Endodermal cell (in vitro differentiated cells): ENCODE measurements around the gene RXRA. TPM values are rescaled to one million over a fixed set of nuclear protein-coding genes. Genes with fewer than 3 reads are reported as not detected.
A peak's percentile ranks its signal among the peaks of the same experiment; 100 is the strongest.

Experiments used
- DNase-seq: peaks from one replicate; pipeline ENCODE4 v3.0.0-alpha.2; 2017
- H3K27ac ChIP-seq: 2 replicates; pipeline ENCODE4 v1.5.1; 2013; ENCODE audit warnings: mild to moderate bottlenecking, low read depth, low read length, moderate library complexity
- H3K27me3 ChIP-seq: 2 replicates; pipeline ENCODE4 v1.6.1; 2013; ENCODE audit warnings: mild to moderate bottlenecking, low read length, moderate library complexity; ENCODE audit not compliant: insufficient read depth, control insufficient read depth, poor library complexity, severe bottlenecking
- H3K36me3 ChIP-seq: 2 replicates; pipeline ENCODE4 v1.7.0; 2013; ENCODE audit warnings: mild to moderate bottlenecking, low read length, moderate library complexity; ENCODE audit not compliant: control insufficient read depth, insufficient read depth
- H3K4me1 ChIP-seq: one replicate; pipeline ENCODE4 v1.7.0; 2013; ENCODE audit warnings: low read length; ENCODE audit not compliant: control insufficient read depth, insufficient read depth
- H3K4me3 ChIP-seq: 2 replicates; pipeline ENCODE4 v1.5.1; 2013; ENCODE audit warnings: mild to moderate bottlenecking, low read length, moderate library complexity
- H3K9ac ChIP-seq: 2 replicates; pipeline ENCODE4 v1.6.1; 2013; ENCODE audit warnings: mild to moderate bottlenecking, low read length, moderate library complexity; ENCODE audit not compliant: poor library complexity, severe bottlenecking; ENCODE audit errors: extremely low read depth
- H3K9me3 ChIP-seq: 2 replicates; pipeline ENCODE4 v1.6.1; 2013; ENCODE audit warnings: mild to moderate bottlenecking, low read length, moderate library complexity; ENCODE audit not compliant: control insufficient read depth
- H3K27ac Mint-ChIP-seq: 2 replicates; pipeline ENCODE4 v1.8.0; 2020; ENCODE audit warnings: mixed read lengths
- H3K27me3 Mint-ChIP-seq: 2 replicates; pipeline ENCODE4 v1.8.0; 2021; ENCODE audit warnings: mild to moderate bottlenecking, mixed read lengths; ENCODE audit not compliant: insufficient read depth
- H3K36me3 Mint-ChIP-seq: 2 replicates; pipeline ENCODE4 v1.8.0; 2020; ENCODE audit warnings: low read depth, mixed read lengths
- H3K4me1 Mint-ChIP-seq: 2 replicates; pipeline ENCODE4 v1.8.0; 2020; ENCODE audit warnings: mixed read lengths
- H3K4me3 Mint-ChIP-seq: 2 replicates; pipeline ENCODE4 v1.8.0; 2020; ENCODE audit warnings: mild to moderate bottlenecking, moderate library complexity, mixed read lengths
- H3K9me3 Mint-ChIP-seq: 2 replicates; pipeline ENCODE4 v1.8.0; 2020; ENCODE audit warnings: mild to moderate bottlenecking, mixed read lengths
- CTCF ChIP-seq: fragments of 200-600 bp; sonication (generic); conservative IDR thresholded peaks from 2 replicates; pipeline ENCODE4 v1.5.0; 2021; ENCODE audit warnings: antibody characterized with exemption, mild to moderate bottlenecking
- WGBS, 2 experiments: methylation state at CpG; one replicate each; pipeline versions ENCODE4 v1.1.5 to v1.1.7; 2013; ENCODE audit warnings: missing lambda C conversion rate in 2 of 2, mixed read lengths in 1 of 2; ENCODE audit not compliant: insufficient coverage in 1 of 2, insufficient read length in 1 of 2; 5-methylcytosine and 5-hydroxymethylcytosine counted together
- total RNA-seq, 2 donors: library from RNA; stranded (reverse); fragmentation: NEBNext Ultra II Directional in 1 of 2; extraction: Animal tissue kit (Norgen Biotek cat#: 25700) in 1 of 2; gene quantifications; 2 replicates in 1 of 2; 3 replicates in 1 of 2; pipeline ENCODE4 v1.2.1, GENCODE V29; 2021

The RXRA gene
- total RNA-seq, 2 donors from 2014 or later: 58.3 to 70.6 TPM

GRCh38 chr9:134403292-134403681 is 77.0 kb downstream of the RXRA start:
- H3K4me3 Mint-ChIP-seq: no peak overlapping the region
- peak overlapping the region; percentile 81 for H3K27ac Mint-ChIP-seq
- peaks cover 9% of the 10 kb centered on the region for H3K36me3 Mint-ChIP-seq
- Histone ChIP-seq H3K27me3 (no peaks in the 10 kb centered on the region), H3K36me3 (peaks cover 5% of the 10 kb centered on the region), H3K9ac (no peak overlapping the region), H3K27ac (no peak overlapping the region), H3K9me3 (peaks cover 11% of the 10 kb centered on the region), H3K4me1 (no peaks in the 10 kb centered on the region), H3K4me3 (no peak overlapping the region)
- peaks cover 5% of the 10 kb centered on the region for H3K4me1 Mint-ChIP-seq
- peaks cover 8% of the 10 kb centered on the region for H3K9me3 Mint-ChIP-seq
- DNase-seq: no peak
- WGBS, 2 experiments: 86 to 88% methylated on average over 8 to 11 of the region's 11 CpGs
- no peak for TF ChIP-seq CTCF
- no peaks in the 10 kb centered on the region for H3K27me3 Mint-ChIP-seq

- no peak for DNase-seq
- no peaks in the 10 kb centered on the region for H3K27me3 Mint-ChIP-seq
- Histone ChIP-seq H3K4me3 (no peak overlapping the region), H3K36me3 (peaks cover 5% of the 10 kb centered on the region), H3K9me3 (peaks cover 6% of the 10 kb centered on the region), H3K4me1 (no peaks in the 10 kb centered on the region), H3K27ac (peak overlapping the region; percentile 11), H3K27me3 (no peaks in the 10 kb centered on the region), H3K9ac (no peak overlapping the region)
- 97% methylated on average over 5 to 17 of the region's 17 CpGs for WGBS, 2 experiments
- peaks cover 8% of the 10 kb centered on the region for H3K9me3 Mint-ChIP-seq
- H3K27ac Mint-ChIP-seq: peak overlapping the region; percentile 81
- H3K4me3 Mint-ChIP-seq: no peak overlapping the region
- peaks cover 5% of the 10 kb centered on the region for H3K4me1 Mint-ChIP-seq
- TF ChIP-seq CTCF: no peak
- peaks cover 10% of the 10 kb centered on the region for H3K36me3 Mint-ChIP-seq
Measured at GRCh38 chr9:134403682-134404301, 77.5 kb downstream of the RXRA start.

- H3K27me3 Mint-ChIP-seq: no peaks in the 10 kb centered on the region
- peak overlapping the region; percentile 81 for H3K27ac Mint-ChIP-seq
- no peak overlapping the region for H3K9ac ChIP-seq
- peaks cover 5% of the 10 kb centered on the region for H3K36me3 Mint-ChIP-seq
- no peaks in the 10 kb centered on the region for H3K9me3 Mint-ChIP-seq
- no peaks in the 10 kb centered on the region for H3K27me3 ChIP-seq
- no peaks in the 10 kb centered on the region for H3K4me1 ChIP-seq
- no peak overlapping the region for H3K27ac ChIP-seq
- peaks cover 5% of the 10 kb centered on the region for H3K4me1 Mint-ChIP-seq
- no peak for TF ChIP-seq CTCF
- peaks cover 2% of the 10 kb centered on the region for H3K36me3 ChIP-seq
- H3K4me3 ChIP-seq: no peak overlapping the region
- WGBS, 2 experiments: 93% methylated on average over 17 to 34 of the region's 34 CpGs
- H3K9me3 ChIP-seq: no peaks in the 10 kb centered on the region
- no peak for DNase-seq
- no peak overlapping the region for H3K4me3 Mint-ChIP-seq
Measured at GRCh38 chr9:134404376-134405358, 78.4 kb downstream of the RXRA start.
